ENCODE data around the gene HS6ST1. TPM values are rescaled to one million over a fixed set of nuclear protein-coding genes. Genes with fewer than 3 reads are reported as not detected.

HS6ST1 gene
- total RNA-seq, 2 experiments from 2014 or later = 13.6 to 17.6 TPM

DNA sequence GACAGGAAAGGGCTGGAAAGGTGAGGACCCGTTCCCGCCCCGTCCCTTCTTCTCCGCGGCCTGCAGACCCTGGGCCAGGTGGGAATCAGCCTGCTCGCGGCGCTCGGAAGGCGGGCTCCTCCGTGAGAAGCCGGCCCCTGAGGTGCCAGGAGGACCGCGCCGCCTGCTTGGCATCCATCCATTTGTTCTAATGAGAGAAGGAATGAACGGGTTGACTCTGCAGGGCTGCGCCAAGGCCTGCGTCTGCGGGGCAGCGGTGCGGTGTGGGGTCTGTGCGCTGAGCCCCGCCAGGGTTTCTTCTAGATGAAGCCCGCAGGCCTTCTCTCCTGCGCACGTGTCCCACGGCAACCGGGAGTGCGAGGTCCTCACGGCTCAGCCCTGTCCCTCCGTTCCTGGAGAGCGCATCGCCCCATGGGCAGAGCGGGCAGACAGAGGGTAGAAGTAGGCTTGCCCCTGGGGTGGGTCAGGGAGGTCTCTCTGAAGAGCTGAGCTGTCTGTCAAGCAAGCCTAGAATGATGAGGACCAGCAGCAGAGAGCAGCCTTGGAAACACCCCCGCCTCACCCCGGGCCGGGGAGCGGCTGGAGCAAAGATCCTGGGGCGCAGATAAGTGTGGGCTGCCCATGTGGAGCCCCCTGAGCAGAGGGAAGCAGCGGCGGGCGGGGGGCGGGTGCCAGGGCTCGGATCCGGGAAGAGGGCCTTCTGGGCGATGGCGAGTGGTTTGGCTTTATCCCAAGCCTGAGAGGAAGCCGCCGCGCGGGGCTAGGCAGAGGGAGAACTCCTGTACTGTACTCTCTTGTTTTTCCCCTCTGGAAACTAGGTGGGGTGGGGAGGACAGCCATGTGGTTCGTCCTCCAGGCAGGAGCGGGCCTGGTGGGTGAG, 27.9 kb upstream of the HS6ST1 start:
- H3K4me3 ChIP-seq (ENCODE audit: low read depth, low read length, poor library complexity, severe bottlenecking) = no peak overlapping the region
- CTCF ChIA-PET (ENCODE audit: unreplicated experiment) = no interaction called here
- H2AFZ ChIP-seq (ENCODE audit: low read length) = no peak overlapping the region
- H3K27ac ChIP-seq (ENCODE audit: low read depth, low read length, poor library complexity, severe bottlenecking) = no peak overlapping the region
- H3K79me2 ChIP-seq (ENCODE audit: insufficient read depth, low read depth, low read length) = no peaks in the 10 kb centered on the region
- BruUV-seq (replicated peaks) = no TSS peak
- no peak for DNase-seq (ENCODE audit: low spot score)
- POLR2A ChIA-PET = no interaction called here
- no peaks in the 10 kb centered on the region for H4K20me1 ChIP-seq (ENCODE audit: insufficient read depth, low read length)
- intact Hi-C loops (cut with micrococcal nuclease; ENCODE audit: unreplicated experiment) = no loop called here
- H3K4me2 ChIP-seq (ENCODE audit: low read length) = no peak overlapping the region
- no peaks in the 10 kb centered on the region for H3K4me1 ChIP-seq (ENCODE audit: insufficient read depth, low read length, poor library complexity, severe bottlenecking)
- no peaks in the 10 kb centered on the region for H3K9me2 ChIP-seq (ENCODE audit: insufficient read depth, low read length)
- H3K36me3 ChIP-seq (ENCODE audit: insufficient read depth, low read length) = no peaks in the 10 kb centered on the region
- TF ChIP-seq, protein P1, sequence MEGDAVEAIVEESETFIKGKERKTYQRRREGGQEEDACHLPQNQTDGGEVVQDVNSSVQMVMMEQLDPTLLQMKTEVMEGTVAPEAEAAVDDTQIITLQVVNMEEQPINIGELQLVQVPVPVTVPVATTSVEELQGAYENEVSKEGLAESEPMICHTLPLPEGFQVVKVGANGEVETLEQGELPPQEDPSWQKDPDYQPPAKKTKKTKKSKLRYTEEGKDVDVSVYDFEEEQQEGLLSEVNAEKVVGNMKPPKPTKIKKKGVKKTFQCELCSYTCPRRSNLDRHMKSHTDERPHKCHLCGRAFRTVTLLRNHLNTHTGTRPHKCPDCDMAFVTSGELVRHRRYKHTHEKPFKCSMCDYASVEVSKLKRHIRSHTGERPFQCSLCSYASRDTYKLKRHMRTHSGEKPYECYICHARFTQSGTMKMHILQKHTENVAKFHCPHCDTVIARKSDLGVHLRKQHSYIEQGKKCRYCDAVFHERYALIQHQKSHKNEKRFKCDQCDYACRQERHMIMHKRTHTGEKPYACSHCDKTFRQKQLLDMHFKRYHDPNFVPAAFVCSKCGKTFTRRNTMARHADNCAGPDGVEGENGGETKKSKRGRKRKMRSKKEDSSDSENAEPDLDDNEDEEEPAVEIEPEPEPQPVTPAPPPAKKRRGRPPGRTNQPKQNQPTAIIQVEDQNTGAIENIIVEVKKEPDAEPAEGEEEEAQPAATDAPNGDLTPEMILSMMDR (conservative IDR thresholded peaks at IDR 0.05; ENCODE audit: low read length) = no peak
- TF ChIP-seq EZH2phosphoT487 (IDR thresholded peaks at IDR 0.05; ENCODE audit: borderline replicate concordance, low read depth, low read length) = no peak
- no peaks in the 10 kb centered on the region for H3K9me3 ChIP-seq (ENCODE audit: low read length)

DNA sequence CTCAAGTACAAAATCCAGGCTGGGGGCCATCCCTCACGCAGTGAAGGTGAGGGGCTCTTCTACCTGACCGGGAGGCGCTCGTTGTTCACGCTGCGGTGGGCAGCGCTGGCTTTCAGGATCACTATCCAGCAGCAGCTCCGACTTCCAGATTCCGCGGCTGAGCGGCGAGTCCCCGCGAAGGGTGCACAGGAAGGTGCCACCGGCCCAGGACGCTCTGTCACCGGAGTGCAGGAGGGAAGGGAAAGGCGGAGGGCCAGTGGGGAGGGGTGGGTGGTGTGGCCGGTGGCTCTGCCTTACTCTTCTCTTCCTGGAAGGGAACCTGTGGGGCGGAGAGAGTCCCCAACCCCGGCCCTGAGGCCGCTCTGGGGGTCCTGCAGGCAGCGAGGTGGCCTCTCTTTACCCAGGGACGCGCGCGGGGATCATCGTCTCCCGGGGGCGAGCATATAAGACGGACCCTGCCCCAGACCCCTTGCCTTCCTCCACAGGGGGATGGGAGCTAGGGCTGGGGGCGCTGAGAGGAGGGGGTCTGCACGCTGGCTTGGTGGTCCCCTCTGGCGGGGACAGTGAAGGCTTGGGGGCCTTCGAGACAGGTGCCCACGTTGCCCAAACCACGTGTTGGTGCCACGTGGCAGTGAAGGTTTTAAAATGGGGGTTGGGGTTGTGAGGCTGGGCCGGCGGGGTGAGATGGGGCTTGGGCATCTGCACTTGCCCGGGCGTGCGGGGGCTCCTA, 26.9 kb upstream of the HS6ST1 start:
- no peak overlapping the region for H2AFZ ChIP-seq (ENCODE audit: low read length)
- no peaks in the 10 kb centered on the region for H4K20me1 ChIP-seq (ENCODE audit: insufficient read depth, low read length)
- no peaks in the 10 kb centered on the region for H3K36me3 ChIP-seq (ENCODE audit: insufficient read depth, low read length)
- BruUV-seq (replicated peaks) = no TSS peak
- DNase-seq (ENCODE audit: low spot score) = no peak
- TF ChIP-seq, protein P1 (conservative IDR thresholded peaks at IDR 0.05; ENCODE audit: low read length) = no peak
- TF ChIP-seq EZH2phosphoT487 (IDR thresholded peaks at IDR 0.05; ENCODE audit: borderline replicate concordance, low read depth, low read length) = no peak
- H3K4me2 ChIP-seq (ENCODE audit: low read length) = no peak overlapping the region
- no peaks in the 10 kb centered on the region for H3K79me2 ChIP-seq (ENCODE audit: insufficient read depth, low read depth, low read length)
- ChIA-PET CTCF (ENCODE audit: unreplicated experiment) (no interaction called here), POLR2A (no interaction called here)
- no peak overlapping the region for H3K27ac ChIP-seq (ENCODE audit: low read depth, low read length, poor library complexity, severe bottlenecking)
- no peak overlapping the region for H3K4me3 ChIP-seq (ENCODE audit: low read depth, low read length, poor library complexity, severe bottlenecking)
- H3K9me2 ChIP-seq (ENCODE audit: insufficient read depth, low read length) = no peaks in the 10 kb centered on the region
- H3K4me1 ChIP-seq (ENCODE audit: insufficient read depth, low read length, poor library complexity, severe bottlenecking) = no peaks in the 10 kb centered on the region
- intact Hi-C loops (cut with micrococcal nuclease; ENCODE audit: unreplicated experiment) = no loop called here
- no peaks in the 10 kb centered on the region for H3K9me3 ChIP-seq (ENCODE audit: low read length)
